Inflammatory macrophage treated with lipopolysaccharide for 1 hour (primary cell): ENCODE measurements around the gene NKX2-8.
"Not testable (repeated sequence)": the region's sequence is repeated elsewhere in the genome, so short reads cannot be mapped to it uniquely, and the experiment has no call there.

ENCODE experiments used
- DNase-seq, 2 donors: peaks; one replicate each; pipeline ENCODE4 v3.0.0-alpha.2; 2020 to 2022

The NKX2-8 gene

GRCh38 chr14:36579573-36580140 is 2.8 kb downstream of the NKX2-8 start:
- DNase-seq = no peak

DNA sequence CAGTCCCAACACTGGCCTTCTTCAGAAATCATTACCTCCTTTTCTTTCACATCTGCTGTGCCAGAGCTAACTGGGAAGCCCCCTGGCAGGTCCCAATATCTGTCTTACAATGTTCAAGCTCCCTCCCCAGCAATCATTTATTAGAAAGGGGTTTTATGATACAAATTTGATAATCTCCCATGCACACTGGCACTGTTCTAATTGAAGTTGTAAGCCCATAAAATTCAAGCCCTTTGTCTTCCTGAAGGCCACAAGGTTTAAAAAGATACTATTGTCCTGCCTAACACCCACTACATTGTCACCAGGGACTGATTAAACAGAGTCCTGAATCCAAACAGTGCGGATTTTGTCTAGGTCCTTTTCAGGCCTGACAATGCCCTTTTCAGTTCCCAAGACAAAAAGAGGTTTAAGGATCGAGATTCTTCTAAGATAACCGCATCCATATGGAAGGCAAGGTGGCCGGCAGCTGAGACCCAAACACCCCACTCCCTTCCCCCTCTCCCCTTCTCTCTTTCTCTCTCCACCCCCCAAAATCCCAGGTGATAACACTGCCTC is 3.3 kb downstream of the NKX2-8 start:
- DNase-seq = no peak

GRCh38 chr14:36570065-36570464 is 12.3 kb downstream of the NKX2-8 start:
- DNase-seq = no peak

- peak in 1 of 2 donors; percentile 38 for DNase-seq
These were observed 25.5 kb downstream of the NKX2-8 start for GRCh38 chr14:36556811-36557433.

GRCh38 chr14:36555998-36556743 is 26.2 kb downstream of the NKX2-8 start:
- DNase-seq = no peak

- DNase-seq = peak; percentile 9 to 45
These were observed 28.7 kb downstream of the NKX2-8 start for GRCh38 chr14:36553656-36554260.

DNA sequence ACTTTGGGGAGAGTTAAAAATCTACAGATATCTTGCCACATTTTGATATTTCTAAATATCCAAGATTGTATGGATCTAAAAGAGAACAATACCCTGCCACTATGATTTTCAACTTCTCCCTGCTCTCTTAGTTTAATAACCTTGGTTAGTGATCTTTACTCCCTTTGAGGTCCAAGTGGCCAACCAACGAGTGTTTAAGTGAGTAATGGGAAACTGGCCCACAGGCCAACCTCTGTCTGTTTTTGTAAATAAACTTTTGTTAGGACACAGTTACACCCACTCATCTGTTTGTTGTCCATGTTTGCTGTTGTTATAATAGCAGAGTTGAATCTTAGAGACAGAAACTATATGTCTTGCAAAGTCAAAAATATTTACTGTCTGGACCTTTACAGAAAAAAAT is 31.5 kb downstream of the NKX2-8 start:
- no peak for DNase-seq

- not testable (repeated sequence) for DNase-seq
These were observed 38.1 kb downstream of the NKX2-8 start for GRCh38 chr14:36544280-36544679.

- DNase-seq = no peak
These were observed 44.4 kb downstream of the NKX2-8 start for GRCh38 chr14:36538051-36538450.
